ENCODE results near the gene DAPK1.
"Not testable (repeated sequence)": the region's sequence is repeated elsewhere in the genome, so short reads cannot be mapped to it uniquely, and the experiment has no call there.

The DAPK1 gene

DNA sequence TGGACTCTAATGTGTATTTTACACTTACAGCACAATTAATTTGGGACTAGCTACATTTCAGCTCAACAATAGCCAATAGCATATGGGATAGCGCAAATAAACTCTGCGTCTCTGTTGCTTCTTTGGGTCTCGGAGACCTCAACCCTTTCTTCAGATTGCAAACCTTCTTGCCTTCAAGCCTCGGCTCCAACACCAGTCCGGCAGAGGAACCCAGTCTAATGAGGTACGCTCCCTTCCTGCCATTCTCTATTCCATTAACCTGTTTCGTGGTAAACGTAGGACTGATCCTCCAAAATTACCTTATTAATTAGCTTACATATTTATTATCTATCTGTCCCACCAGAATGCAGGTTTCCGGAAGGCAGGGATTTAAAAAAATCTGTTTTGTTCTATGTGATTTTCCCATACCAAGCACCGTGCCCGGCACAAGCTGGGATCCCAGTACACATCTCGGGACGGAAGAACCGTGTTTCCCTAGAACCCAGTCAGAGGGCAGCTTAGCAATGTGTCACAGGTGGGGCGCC is 525 bp upstream of the DAPK1 start:
- peaks cover 44% of the 10 kb centered on the region for H3K27me3 ChIP-seq
- TF ChIP-seq Cebpa-rat (IDR thresholded peaks at IDR 0.05) = no peak
- peak overlapping the region; percentile 85 for H3K4me2 ChIP-seq
- H3K4me1 ChIP-seq = peaks cover 35% of the 10 kb centered on the region
- H3K4me3 ChIP-seq = peak overlapping the region; percentile 63
- H3K9me3 ChIP-seq = peaks cover 14% of the 10 kb centered on the region
- H3K27ac ChIP-seq = no peak overlapping the region
- peaks cover 15% of the 10 kb centered on the region for H4K20me1 ChIP-seq
- no peaks in the 10 kb centered on the region for H3K36me3 ChIP-seq
- no peak overlapping the region for H3K9ac ChIP-seq

DNA sequence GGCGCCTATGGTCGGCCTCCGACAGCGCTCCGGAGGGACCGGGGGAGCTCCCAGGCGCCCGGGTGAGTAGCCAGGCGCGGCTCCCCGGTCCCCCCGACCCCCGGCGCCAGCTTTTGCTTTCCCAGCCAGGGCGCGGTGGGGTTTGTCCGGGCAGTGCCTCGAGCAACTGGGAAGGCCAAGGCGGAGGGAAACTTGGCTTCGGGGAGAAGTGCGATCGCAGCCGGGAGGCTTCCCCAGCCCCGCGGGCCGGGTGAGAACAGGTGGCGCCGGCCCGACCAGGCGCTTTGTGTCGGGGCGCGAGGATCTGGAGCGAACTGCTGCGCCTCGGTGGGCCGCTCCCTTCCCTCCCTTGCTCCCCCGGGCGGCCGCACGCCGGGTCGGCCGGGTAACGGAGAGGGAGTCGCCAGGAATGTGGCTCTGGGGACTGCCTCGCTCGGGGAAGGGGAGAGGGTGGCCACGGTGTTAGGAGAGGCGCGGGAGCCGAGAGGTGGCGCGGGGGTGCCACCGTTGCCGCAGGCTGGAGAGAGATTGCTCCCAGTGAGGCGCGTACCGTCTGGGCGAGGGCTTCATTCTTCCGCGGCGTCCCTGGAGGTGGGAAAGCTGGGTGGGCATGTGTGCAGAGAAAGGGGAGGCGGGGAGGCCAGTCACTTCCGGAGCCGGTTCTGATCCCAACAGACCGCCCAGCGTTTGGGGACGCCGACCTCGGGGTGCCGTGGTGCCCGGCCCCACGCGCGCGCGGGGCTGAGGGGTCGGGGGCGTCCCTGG is 561 bp downstream of the DAPK1 start:
- no peak for TF ChIP-seq Cebpa-rat (IDR thresholded peaks at IDR 0.05)
- Histone ChIP-seq H3K4me2 (peak overlapping the region; percentile 85), H3K9ac (no peak overlapping the region), H3K36me3 (no peaks in the 10 kb centered on the region), H3K27me3 (peaks cover 44% of the 10 kb centered on the region), H3K27ac (no peak overlapping the region), H3K4me1 (peaks cover 35% of the 10 kb centered on the region), H3K4me3 (peak overlapping the region; percentile 63), H4K20me1 (peaks cover 15% of the 10 kb centered on the region), H3K9me3 (peaks cover 14% of the 10 kb centered on the region)

DNA sequence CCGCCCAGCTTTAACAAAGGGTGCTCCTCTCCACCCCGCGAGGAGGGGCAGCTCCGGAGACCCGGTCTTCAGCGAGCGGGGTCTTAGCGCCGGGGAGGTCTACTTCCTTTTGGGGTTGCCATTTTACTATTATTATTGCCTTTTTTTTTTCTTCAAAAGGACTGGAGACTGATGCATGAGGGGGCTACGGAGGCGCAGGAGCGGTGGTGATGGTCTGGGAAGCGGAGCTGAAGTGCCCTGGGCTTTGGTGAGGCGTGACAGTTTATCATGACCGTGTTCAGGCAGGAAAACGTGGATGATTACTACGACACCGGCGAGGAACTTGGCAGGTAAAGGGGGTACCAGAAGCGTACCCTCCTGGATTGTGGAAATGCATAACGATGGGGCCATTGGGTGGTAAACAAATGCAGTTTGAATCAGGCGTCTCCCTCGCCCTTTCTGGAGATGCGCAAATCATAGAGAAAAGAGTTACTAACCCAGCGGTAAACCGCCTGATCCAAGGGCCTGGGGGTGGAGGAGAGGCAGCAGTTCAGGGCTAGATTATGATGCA is 1.2 kb downstream of the DAPK1 start:
- H3K4me3 ChIP-seq = peak overlapping the region; percentile 63
- peaks cover 14% of the 10 kb centered on the region for H3K9me3 ChIP-seq
- peak overlapping the region; percentile 85 for H3K4me2 ChIP-seq
- TF ChIP-seq Cebpa-rat (IDR thresholded peaks at IDR 0.05) = no peak
- H4K20me1 ChIP-seq = peaks cover 15% of the 10 kb centered on the region
- no peak overlapping the region for H3K27ac ChIP-seq
- H3K9ac ChIP-seq = no peak overlapping the region
- H3K4me1 ChIP-seq = peaks cover 34% of the 10 kb centered on the region
- H3K27me3 ChIP-seq = peaks cover 44% of the 10 kb centered on the region
- H3K36me3 ChIP-seq = no peaks in the 10 kb centered on the region

DNA sequence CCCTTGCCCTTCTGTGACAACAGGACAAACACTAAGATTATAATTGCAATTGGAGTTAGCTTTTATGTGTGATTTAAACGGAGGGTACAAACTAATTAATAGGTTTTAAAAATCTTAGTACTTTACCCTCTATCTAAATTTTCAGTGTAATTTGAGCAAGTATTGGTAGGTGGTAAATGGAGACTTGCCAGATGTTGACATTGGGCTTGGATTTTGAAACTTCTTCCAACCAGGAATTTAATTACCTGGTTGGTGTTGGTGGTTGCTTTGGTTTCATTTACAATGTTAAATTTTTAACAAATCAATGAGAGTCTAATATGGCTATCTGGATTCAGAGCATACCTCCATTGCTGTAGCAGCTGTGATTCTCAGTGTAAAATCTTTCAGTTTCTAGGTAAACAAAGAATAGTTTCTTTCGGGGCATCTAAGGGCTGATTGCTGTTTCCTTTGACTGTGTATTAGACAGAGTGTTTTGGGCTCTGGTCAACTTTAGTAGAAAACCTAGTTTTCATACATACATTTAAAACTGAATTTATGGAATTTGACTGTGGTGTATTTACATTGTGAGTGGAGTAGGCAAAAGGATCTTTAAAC is 1.9 kb downstream of the DAPK1 start:
- Histone ChIP-seq H3K4me2 (no peak overlapping the region), H3K36me3 (no peaks in the 10 kb centered on the region), H4K20me1 (peaks cover 15% of the 10 kb centered on the region), H3K27ac (no peak overlapping the region), H3K4me3 (no peak overlapping the region), H3K4me1 (peaks cover 34% of the 10 kb centered on the region), H3K9ac (no peak overlapping the region), H3K27me3 (peaks cover 44% of the 10 kb centered on the region), H3K9me3 (peaks cover 14% of the 10 kb centered on the region)
- TF ChIP-seq Cebpa-rat (IDR thresholded peaks at IDR 0.05) = no peak

DNA sequence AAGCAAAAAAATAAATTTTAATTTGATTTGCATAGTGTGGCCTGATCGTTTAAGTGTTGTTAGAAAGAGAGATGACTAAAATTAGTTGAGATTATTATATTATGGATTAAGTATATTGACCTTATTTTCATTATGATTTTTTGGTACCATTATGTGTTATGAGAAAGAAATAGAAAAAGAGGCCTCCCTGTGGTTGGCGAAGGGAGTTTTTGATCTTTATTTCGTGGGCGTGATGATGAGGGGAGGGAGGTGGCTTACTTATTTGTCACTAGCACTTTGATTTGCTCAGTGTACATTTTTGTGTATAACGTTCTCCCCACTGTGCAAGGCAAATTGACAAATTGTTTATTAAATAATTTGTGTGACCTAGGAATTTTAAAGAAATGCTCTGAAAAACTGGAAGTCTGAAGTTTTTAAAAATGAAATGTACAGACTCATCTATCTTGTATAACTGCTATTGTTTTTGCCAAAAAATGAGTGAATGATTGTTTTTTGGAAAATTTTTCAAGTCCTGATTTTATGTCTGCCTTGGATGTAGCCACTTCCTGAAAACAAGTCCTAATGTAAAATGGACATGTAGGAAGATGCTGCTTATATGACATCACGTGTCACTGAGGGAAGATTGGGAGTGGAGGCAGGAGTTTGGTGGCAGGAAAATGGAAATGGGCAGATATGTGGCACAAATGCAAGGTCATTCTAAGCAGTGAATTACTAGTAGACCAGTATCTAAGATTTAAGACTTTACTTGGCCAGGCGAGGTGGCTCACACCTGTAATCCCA is 3.0 kb downstream of the DAPK1 start:
- H3K9ac ChIP-seq = no peak overlapping the region
- H3K36me3 ChIP-seq = no peaks in the 10 kb centered on the region
- no peak overlapping the region for H3K27ac ChIP-seq
- H3K9me3 ChIP-seq = peaks cover 14% of the 10 kb centered on the region
- peaks cover 15% of the 10 kb centered on the region for H4K20me1 ChIP-seq
- H3K4me1 ChIP-seq = peaks cover 29% of the 10 kb centered on the region
- no peak overlapping the region for H3K4me3 ChIP-seq
- H3K27me3 ChIP-seq = peaks cover 44% of the 10 kb centered on the region
- no peak for TF ChIP-seq Cebpa-rat (IDR thresholded peaks at IDR 0.05)
- H3K4me2 ChIP-seq = no peak overlapping the region

DNA sequence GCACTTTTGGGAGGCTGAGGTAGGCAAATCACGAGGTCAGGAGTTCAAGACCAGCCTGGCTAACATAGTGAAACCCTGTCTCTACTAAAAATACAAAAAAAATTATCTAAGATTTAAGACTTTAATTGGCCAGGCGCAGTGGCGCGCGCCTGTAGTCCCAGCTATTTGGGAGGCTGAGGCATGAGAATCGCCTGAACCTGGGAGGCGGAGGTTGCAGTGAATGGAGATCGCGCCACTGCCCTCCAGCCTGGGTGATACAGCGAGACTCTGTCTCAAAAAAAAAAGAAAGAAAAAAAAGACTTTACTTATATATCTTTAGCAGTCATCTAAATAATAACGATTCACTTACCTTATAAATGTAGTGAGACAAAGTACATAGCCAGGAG is 3.6 kb downstream of the DAPK1 start:
- not testable (repeated sequence) for H3K4me3 ChIP-seq, H3K4me2 ChIP-seq, H3K27ac ChIP-seq, H3K36me3 ChIP-seq, H3K9ac ChIP-seq
- H4K20me1 ChIP-seq = peaks cover 15% of the 10 kb centered on the region
- H3K27me3 ChIP-seq = peaks cover 44% of the 10 kb centered on the region
- peaks cover 19% of the 10 kb centered on the region for H3K9me3 ChIP-seq
- H3K4me1 ChIP-seq = peaks cover 29% of the 10 kb centered on the region

DNA sequence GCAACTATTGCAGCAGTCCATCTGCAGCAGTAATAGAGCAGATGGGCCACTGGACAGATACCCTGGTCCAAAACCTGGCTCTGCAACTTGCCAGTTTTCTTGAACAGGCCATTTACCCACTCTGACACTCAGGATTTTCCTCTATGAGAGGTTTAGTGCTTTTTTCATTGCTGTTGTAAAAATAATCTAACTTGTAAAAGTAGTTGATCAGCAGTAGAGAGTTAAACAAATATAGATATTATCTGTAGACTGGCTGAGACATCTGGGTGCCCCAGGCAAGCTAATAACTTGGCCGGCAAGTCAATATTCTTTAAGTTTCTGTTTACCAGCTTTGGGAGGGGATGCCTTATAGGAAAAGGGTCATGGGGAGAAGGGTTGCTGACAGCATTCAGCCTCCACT is 4.1 kb downstream of the DAPK1 start:
- Histone ChIP-seq H3K9ac (no peak overlapping the region), H3K4me2 (no peak overlapping the region), H3K27me3 (peaks cover 39% of the 10 kb centered on the region), H3K4me3 (no peak overlapping the region), H3K27ac (no peak overlapping the region), H3K36me3 (no peaks in the 10 kb centered on the region), H3K4me1 (peaks cover 29% of the 10 kb centered on the region), H3K9me3 (peaks cover 21% of the 10 kb centered on the region), H4K20me1 (peaks cover 15% of the 10 kb centered on the region)
- no peak for TF ChIP-seq Cebpa-rat (IDR thresholded peaks at IDR 0.05)

DNA sequence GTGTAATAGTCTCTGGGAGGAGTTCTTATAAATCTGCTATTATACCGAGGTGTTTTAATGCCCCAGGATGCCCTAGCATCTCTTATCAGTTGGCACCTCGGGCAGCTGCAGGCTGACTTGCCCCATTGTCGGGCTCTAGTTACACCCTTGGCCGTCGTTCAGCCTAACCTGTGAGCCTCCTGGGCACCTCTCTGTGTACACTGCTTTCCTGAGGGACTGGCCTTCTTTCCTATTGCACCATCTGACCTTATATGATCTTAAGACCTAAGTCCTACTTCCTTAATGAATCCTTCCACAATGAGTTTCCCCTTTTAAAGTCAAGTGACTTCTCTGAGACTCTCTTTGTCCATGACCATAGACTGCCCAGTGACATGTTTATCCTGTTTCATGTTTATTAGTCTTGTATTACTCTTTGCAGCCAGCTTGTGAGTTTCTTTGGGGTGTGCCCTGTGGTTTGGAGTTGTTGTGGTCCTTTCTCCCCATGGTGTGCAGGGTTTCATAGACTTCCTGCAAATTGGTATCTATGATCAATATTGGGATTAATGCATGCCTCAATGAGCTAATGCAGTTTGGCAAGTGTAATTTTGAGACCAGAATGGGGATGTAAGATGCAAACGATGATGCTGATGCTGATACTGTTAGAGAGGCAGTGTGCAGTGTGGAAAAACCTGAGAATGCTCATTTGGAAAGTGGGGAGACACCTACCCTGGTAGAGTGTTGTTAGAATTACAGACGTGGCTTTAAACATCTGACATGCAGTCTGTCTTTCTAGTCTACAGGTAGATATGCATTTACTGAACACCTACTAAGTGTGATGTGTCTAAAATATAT is 4.9 kb downstream of the DAPK1 start:
- Histone ChIP-seq H3K9ac (no peak overlapping the region), H3K27ac (no peak overlapping the region), H3K36me3 (no peaks in the 10 kb centered on the region), H3K4me1 (peaks cover 26% of the 10 kb centered on the region), H3K27me3 (peaks cover 31% of the 10 kb centered on the region), H4K20me1 (peaks cover 13% of the 10 kb centered on the region), H3K4me3 (no peak overlapping the region), H3K4me2 (no peak overlapping the region), H3K9me3 (peaks cover 18% of the 10 kb centered on the region)
- no peak for TF ChIP-seq Cebpa-rat (IDR thresholded peaks at IDR 0.05)

DNA sequence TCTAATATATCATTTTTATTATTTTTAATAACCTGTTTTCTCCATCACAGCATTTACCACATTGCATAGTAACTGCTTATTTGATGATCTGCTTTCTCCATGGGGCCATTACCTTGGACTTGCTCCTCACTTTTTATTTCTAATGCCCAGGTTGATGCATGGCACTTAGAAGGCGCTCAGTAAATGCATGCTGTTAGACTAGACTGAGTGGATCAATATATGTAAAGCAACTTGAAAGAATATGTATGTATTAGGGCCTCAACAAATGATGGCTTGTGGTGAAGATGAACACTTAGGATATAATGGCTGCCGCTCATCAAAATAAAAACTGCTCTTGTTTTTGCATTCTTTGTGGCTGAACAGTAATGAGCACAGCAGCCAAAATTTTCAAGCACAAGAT is 5.8 kb downstream of the DAPK1 start:
- H3K9ac ChIP-seq = no peak overlapping the region
- no peak overlapping the region for H3K4me3 ChIP-seq
- no peak overlapping the region for H3K27ac ChIP-seq
- H3K36me3 ChIP-seq = no peaks in the 10 kb centered on the region
- TF ChIP-seq Cebpa-rat (IDR thresholded peaks at IDR 0.05) = no peak
- peaks cover 18% of the 10 kb centered on the region for H3K4me1 ChIP-seq
- H3K27me3 ChIP-seq = peaks cover 22% of the 10 kb centered on the region
- H4K20me1 ChIP-seq = peaks cover 5% of the 10 kb centered on the region
- H3K9me3 ChIP-seq = peaks cover 10% of the 10 kb centered on the region; the same call in 1 of the 2 replicates
- peak overlapping the region; percentile 40 for H3K4me2 ChIP-seq

Data from BLaER1 (cell line).